GM18873 (cell line): ENCODE results near the gene SLC12A8.
A peak's percentile ranks its signal among the peaks of the same experiment; 100 is the strongest.

ENCODE experiments used
- ATAC-seq: cut with Tn5 transposase; IDR thresholded peaks from one replicate; pipeline ENCODE4 v1.9.1; 2021; ENCODE audit warnings: mild to moderate bottlenecking, moderate library complexity, moderate number of reproducible peaks; ENCODE audit not compliant: unreplicated experiment, low FRiP score

The SLC12A8 gene

GRCh38 chr3:125058529-125058928 is 154.0 kb downstream of the SLC12A8 start:
- ATAC-seq: no peak

- no peak for ATAC-seq
Measured at GRCh38 chr3:125057186-125057850, 155.2 kb downstream of the SLC12A8 start.

GRCh38 chr3:125055913-125056745 is 156.4 kb downstream of the SLC12A8 start, which contains the start of gene HEG1:
Gene HEG1, minus strand, starts transcription at chr3:125055997. Its CDS starts 107 bp downstream, at chr3:125055890.
- ATAC-seq: no peak

- no peak for ATAC-seq
Measured at GRCh38 chr3:125055331-125055912, 157.1 kb downstream of the SLC12A8 start.

- ATAC-seq: peak; percentile 43
Measured at GRCh38 chr3:125054449-125055329, 157.9 kb downstream of the SLC12A8 start.

GRCh38 chr3:125054062-125054448 is 158.5 kb downstream of the SLC12A8 start:
- ATAC-seq: no peak

- no peak for ATAC-seq
Measured at GRCh38 chr3:125053304-125053699, 159.2 kb downstream of the SLC12A8 start.

- ATAC-seq: no peak
Measured at GRCh38 chr3:125052624-125053303, 159.8 kb downstream of the SLC12A8 start.

- no peak for ATAC-seq
Measured at GRCh38 chr3:125051715-125052581, 160.6 kb downstream of the SLC12A8 start.

- no peak for ATAC-seq
Measured at GRCh38 chr3:125051205-125051604, 161.3 kb downstream of the SLC12A8 start.

GRCh38 chr3:125050488-125051090 is 162.0 kb downstream of the SLC12A8 start:
- no peak for ATAC-seq

- ATAC-seq: no peak
Measured at GRCh38 chr3:125048282-125048681, 164.3 kb downstream of the SLC12A8 start.

GRCh38 chr3:125045965-125046364 is 166.6 kb downstream of the SLC12A8 start:
- no peak for ATAC-seq

GRCh38 chr3:125045194-125045593 is 167.4 kb downstream of the SLC12A8 start:
- ATAC-seq: no peak

GRCh38 chr3:125043599-125044151 is 168.9 kb downstream of the SLC12A8 start:
- ATAC-seq: no peak

- ATAC-seq: no peak
Measured at GRCh38 chr3:125042725-125043406, 169.7 kb downstream of the SLC12A8 start.
